Mesendoderm (in vitro differentiated cells): ENCODE results near the gene LAMB3.

Experiments
- DNase-seq: peaks from one replicate; pipeline ENCODE4 v3.0.0; 2013
- H2AK5ac ChIP-seq: 2 replicates; pipeline ENCODE4 v1.6.1; 2013; ENCODE audit warnings: low read length, inconsistent platforms
- H2BK120ac ChIP-seq: 2 replicates; pipeline ENCODE4 v1.6.1; 2013; ENCODE audit warnings: low read depth, mild to moderate bottlenecking, low read length, moderate library complexity, mixed read lengths
- H2BK15ac ChIP-seq: replicated peaks from 2 replicates; pipeline ENCODE4 v1.6.1; 2013; ENCODE audit warnings: low read depth, mild to moderate bottlenecking, moderate library complexity
- H2BK5ac ChIP-seq: 2 replicates; pipeline ENCODE4 v1.6.1; 2013; ENCODE audit warnings: low read length, inconsistent platforms
- H3K18ac ChIP-seq: 2 replicates; pipeline ENCODE4 v1.6.1; 2013; ENCODE audit warnings: mild to moderate bottlenecking, low read length, mixed read lengths
- H3K23ac ChIP-seq: one replicate; pipeline ENCODE4 v1.6.1; 2013; ENCODE audit warnings: low read length
- H3K27ac ChIP-seq: 2 replicates; pipeline ENCODE4 v1.5.1; 2013; ENCODE audit warnings: low read depth, mild to moderate bottlenecking, inconsistent platforms, low read length, moderate library complexity
- H3K27me3 ChIP-seq: 2 replicates; pipeline ENCODE4 v1.6.1; 2013; ENCODE audit warnings: low read length, control low read depth, mild to moderate bottlenecking, inconsistent platforms; ENCODE audit not compliant: insufficient read depth, poor library complexity
- H3K36me3 ChIP-seq: 2 replicates; pipeline ENCODE4 v1.6.1; 2013; ENCODE audit warnings: low read length, inconsistent platforms; ENCODE audit not compliant: control insufficient read depth, insufficient read depth
- H3K4ac ChIP-seq: one replicate; pipeline ENCODE4 v1.6.1; 2013; ENCODE audit warnings: low read depth, mild to moderate bottlenecking, low read length, moderate library complexity
- H3K4me1 ChIP-seq: 2 replicates; pipeline ENCODE4 v1.6.1; 2013; ENCODE audit warnings: low read depth, low read length, inconsistent platforms; ENCODE audit not compliant: control insufficient read depth
- H3K4me2 ChIP-seq: 2 replicates; pipeline ENCODE4 v1.6.1; 2013; ENCODE audit warnings: low read length
- H3K4me3 ChIP-seq: 2 replicates; pipeline ENCODE4 v1.5.1; 2013; ENCODE audit warnings: mild to moderate bottlenecking, low read length
- H3K56ac ChIP-seq: one replicate; pipeline ENCODE4 v1.6.1; 2013; ENCODE audit warnings: low read length
- H3K79me1 ChIP-seq: 2 replicates; pipeline ENCODE4 v1.6.1; 2013; ENCODE audit warnings: low read length, inconsistent platforms
- H3K79me2 ChIP-seq: 2 replicates; pipeline ENCODE4 v1.6.1; 2013; ENCODE audit warnings: mild to moderate bottlenecking, low read length; ENCODE audit not compliant: control insufficient read depth, insufficient read depth
- H3K9ac ChIP-seq: 2 replicates; pipeline ENCODE4 v1.6.1; 2013; ENCODE audit warnings: low read length, inconsistent platforms
- H4K5ac ChIP-seq: one replicate; pipeline ENCODE4 v1.6.1; 2013; ENCODE audit warnings: low read length
- H4K8ac ChIP-seq: one replicate; pipeline ENCODE4 v1.6.1; 2013; ENCODE audit warnings: low read depth, mild to moderate bottlenecking, control low read depth, low read length, moderate library complexity
- WGBS: extraction: QIAGEN DNeasy Blood & Tissue Kit; methylation state at CpG from one replicate; pipeline ENCODE4 v1.1.7; 2013; ENCODE audit warnings: low lambda C conversion rate, missing lambda C conversion rate; ENCODE audit not compliant: insufficient coverage; ENCODE audit errors: extremely low coverage; 5-methylcytosine and 5-hydroxymethylcytosine counted together

The LAMB3 gene

DNA sequence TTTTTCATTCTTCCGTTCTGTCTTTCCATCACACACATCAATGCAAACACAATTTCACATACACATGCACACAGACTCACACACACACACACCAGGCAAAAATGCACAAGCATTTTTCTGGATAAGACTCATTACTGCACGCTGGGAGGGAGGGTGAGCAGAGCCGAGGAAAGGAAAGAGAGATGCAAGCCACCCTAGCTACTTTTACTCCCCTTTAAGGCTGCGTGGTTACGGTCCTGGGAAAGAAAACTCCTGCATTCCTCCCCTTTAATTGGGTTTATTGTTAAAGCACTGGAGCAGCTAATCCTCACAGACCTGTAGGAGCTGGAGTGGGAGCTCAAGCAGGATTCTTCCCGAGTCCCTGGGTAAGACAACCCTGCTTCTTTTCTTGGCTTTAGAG, 68.8 kb downstream of the LAMB3 start, which contains the start of gene CAMK1G:
Gene CAMK1G (plus strand): TSS at position 307 of the 400 bp plus-strand sequence. CDS start 11,270 bp downstream, outside the sequence.
- Histone ChIP-seq H3K18ac (no peak within 1 kb of the TSS), H3K79me1 (no peaks in the 10 kb centered on the region), H4K5ac (no peak within 1 kb of the TSS), H3K4me3 (no peak within 1 kb of the TSS), H2AK5ac (no peak within 1 kb of the TSS), H3K56ac (no peak within 1 kb of the TSS), H3K4me2 (no peak within 1 kb of the TSS), H3K4me1 (no peaks in the 10 kb centered on the region), H4K8ac (no peak within 1 kb of the TSS), H2BK120ac (no peak within 1 kb of the TSS), H3K4ac (no peak within 1 kb of the TSS), H3K36me3 (no peaks in the 10 kb centered on the region), H3K23ac (no peak within 1 kb of the TSS), H3K9ac (no peak within 1 kb of the TSS), H2BK5ac (no peak within 1 kb of the TSS), H2BK15ac (no peak within 1 kb of the TSS), H3K79me2 (no peaks in the 10 kb centered on the region), H3K27ac (no peak within 1 kb of the TSS), H3K27me3 (peaks cover 10% of the 10 kb centered on the region)
- DNase-seq = peak; percentile 74
- WGBS = no CpG with 5 or more reads among the region's 6 CpGs

DNA sequence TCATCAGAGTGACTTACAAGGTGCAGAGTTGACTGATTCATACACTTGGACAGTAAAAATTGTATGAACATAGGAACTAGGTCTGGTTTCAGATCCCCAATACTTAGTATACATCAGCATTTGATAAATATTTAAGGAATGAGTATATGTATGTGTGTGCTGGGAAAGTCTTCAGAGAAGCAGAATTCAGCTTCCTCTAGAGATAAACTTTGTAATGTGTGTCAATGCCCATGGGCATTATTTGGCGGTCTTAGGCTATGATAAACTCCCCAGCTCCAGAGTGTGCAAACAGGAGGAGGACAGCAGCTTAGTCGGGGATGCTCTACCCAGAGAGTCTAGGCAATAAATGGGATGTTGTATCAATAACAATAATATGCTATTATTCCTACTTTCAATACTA, 71.6 kb downstream of the LAMB3 start:
- Histone ChIP-seq H3K79me2 (no peaks in the 10 kb centered on the region), H4K5ac (no peak overlapping the region), H2BK120ac (no peak overlapping the region), H4K8ac (no peak overlapping the region), H3K56ac (no peak overlapping the region), H3K4me2 (no peak overlapping the region), H3K9ac (no peak overlapping the region), H2BK15ac (no peak overlapping the region), H3K18ac (no peak overlapping the region), H3K79me1 (no peaks in the 10 kb centered on the region), H2BK5ac (no peak overlapping the region), H3K4ac (no peak overlapping the region), H3K27me3 (peaks cover 6% of the 10 kb centered on the region), H3K4me3 (no peak overlapping the region), H3K36me3 (no peaks in the 10 kb centered on the region), H3K4me1 (no peaks in the 10 kb centered on the region), H3K27ac (no peak overlapping the region), H3K23ac (no peak overlapping the region), H2AK5ac (no peak overlapping the region)
- no peak for DNase-seq
- no CpG with 5 or more reads among the region's 2 CpGs for WGBS

DNA sequence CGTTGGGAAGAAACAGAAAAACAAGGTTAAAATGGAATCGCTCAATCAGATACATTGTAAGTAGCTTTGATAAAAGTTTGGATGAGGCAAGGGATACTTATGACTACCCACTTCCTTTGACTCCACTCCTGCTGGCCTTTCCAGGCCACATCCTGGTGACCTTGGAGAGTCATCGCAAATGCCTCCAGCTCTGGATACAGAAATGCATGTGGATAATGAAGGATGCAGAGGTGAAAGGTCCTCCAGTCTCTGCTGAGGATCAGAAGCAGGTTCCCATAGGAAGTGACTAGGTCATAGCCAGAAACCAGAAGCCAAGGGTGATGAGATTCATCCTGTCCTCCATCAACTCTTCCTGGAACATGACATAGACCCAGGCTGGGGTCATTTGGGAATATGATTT, 74.9 kb downstream of the LAMB3 start:
- H2BK15ac ChIP-seq = no peak overlapping the region
- H3K56ac ChIP-seq = no peak overlapping the region
- H4K5ac ChIP-seq = no peak overlapping the region
- no peak for DNase-seq
- H2BK120ac ChIP-seq = no peak overlapping the region
- WGBS = no CpG with 5 or more reads among the region's 3 CpGs
- H3K4me2 ChIP-seq = no peak overlapping the region
- H2AK5ac ChIP-seq = no peak overlapping the region
- no peaks in the 10 kb centered on the region for H3K4me1 ChIP-seq
- H3K23ac ChIP-seq = no peak overlapping the region
- no peaks in the 10 kb centered on the region for H3K36me3 ChIP-seq
- H3K27ac ChIP-seq = no peak overlapping the region
- no peak overlapping the region for H3K4me3 ChIP-seq
- H3K79me1 ChIP-seq = no peaks in the 10 kb centered on the region
- no peaks in the 10 kb centered on the region for H3K27me3 ChIP-seq
- no peak overlapping the region for H3K9ac ChIP-seq
- H2BK5ac ChIP-seq = no peak overlapping the region
- H3K79me2 ChIP-seq = no peaks in the 10 kb centered on the region
- H4K8ac ChIP-seq = no peak overlapping the region
- no peak overlapping the region for H3K18ac ChIP-seq
- H3K4ac ChIP-seq = no peak overlapping the region

DNA sequence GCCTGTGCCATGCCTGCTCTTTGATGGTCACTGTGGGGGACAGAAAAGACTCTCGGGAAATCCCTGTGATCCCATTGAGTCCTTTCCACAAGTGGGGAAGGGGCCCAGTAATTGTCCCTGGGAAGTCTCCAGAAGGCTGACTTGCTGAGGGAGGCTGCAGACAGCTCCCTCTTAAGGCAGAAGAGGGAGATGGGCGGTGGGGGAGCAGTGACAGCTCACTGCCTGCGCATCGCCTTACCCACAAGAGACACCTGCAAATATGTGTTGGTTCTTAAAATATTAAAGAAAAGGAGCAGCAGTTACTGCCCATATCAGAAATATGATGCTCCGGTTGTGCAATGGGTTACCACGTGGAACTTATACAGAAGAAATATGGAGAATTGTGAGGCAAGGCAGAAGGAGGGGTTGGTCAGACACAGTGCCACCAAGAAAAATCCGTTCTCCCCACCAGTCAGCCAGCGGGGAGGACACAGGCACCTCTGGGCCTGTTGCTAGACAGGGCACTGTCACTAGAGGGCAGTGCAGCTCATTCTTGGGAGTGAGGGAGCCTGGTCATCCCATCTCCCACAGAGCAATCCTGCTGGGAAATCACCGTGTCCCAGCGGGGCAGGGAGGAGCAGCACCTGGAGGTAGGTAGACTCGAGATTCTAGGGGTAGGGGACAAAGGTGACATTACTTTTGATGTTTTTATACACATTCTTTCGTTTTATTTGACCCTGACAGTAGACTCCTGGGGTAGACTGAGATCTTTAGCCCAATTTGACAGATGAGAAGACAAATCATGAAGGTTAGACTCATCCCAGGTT, 75.6 kb downstream of the LAMB3 start:
- Histone ChIP-seq H3K27me3 (no peaks in the 10 kb centered on the region), H3K9ac (no peak overlapping the region), H4K8ac (no peak overlapping the region), H2BK120ac (no peak overlapping the region), H3K36me3 (no peaks in the 10 kb centered on the region), H3K18ac (no peak overlapping the region), H4K5ac (no peak overlapping the region), H3K23ac (no peak overlapping the region), H3K56ac (no peak overlapping the region), H3K79me2 (no peaks in the 10 kb centered on the region), H3K79me1 (no peaks in the 10 kb centered on the region), H3K27ac (no peak overlapping the region), H3K4me2 (no peak overlapping the region), H2BK15ac (no peak overlapping the region), H3K4ac (no peak overlapping the region), H3K4me3 (no peak overlapping the region), H2BK5ac (no peak overlapping the region), H2AK5ac (no peak overlapping the region), H3K4me1 (no peaks in the 10 kb centered on the region)
- no CpG with 5 or more reads among the region's 12 CpGs for WGBS
- DNase-seq = peak; percentile 77

DNA sequence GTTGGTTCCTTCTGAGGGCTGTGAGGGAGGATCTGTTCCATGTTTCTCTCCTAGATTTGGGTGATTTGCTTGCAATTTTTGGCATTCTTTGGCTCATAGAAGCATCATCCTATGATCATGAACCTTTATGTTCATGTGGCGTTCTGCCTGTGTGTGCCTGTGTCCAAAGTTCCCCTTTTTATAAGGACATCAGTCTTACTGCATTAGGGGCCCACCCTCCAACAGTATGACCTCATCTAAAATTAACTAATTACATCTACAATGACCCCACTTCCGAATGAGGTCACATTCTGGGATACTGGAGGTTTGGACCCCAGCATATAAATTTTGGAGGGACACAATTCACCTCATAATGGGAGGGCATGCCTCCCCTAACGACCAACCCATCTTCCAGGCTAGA, 81.5 kb downstream of the LAMB3 start:
- DNase-seq = no peak
- Histone ChIP-seq H3K79me2 (no peaks in the 10 kb centered on the region), H3K56ac (no peak overlapping the region), H3K23ac (no peak overlapping the region), H3K27ac (no peak overlapping the region), H3K79me1 (no peaks in the 10 kb centered on the region), H3K27me3 (no peaks in the 10 kb centered on the region), H3K4me1 (no peaks in the 10 kb centered on the region), H2BK15ac (no peak overlapping the region), H4K8ac (no peak overlapping the region), H3K36me3 (no peaks in the 10 kb centered on the region), H4K5ac (no peak overlapping the region), H2AK5ac (no peak overlapping the region), H3K4ac (no peak overlapping the region), H3K4me2 (no peak overlapping the region), H2BK120ac (no peak overlapping the region), H2BK5ac (no peak overlapping the region), H3K18ac (no peak overlapping the region), H3K4me3 (no peak overlapping the region), H3K9ac (no peak overlapping the region)
- WGBS = no CpG with 5 or more reads among the region's 3 CpGs
